ENCODE measurements around the gene RXYLT1.

- TF ChIP-seq CTCF (IDR thresholded peaks at IDR 0.05; ENCODE audit: low read depth, low read length, poor library complexity, severe bottlenecking) (no peak), EZH2phosphoT487 (IDR thresholded peaks at IDR 0.05; ENCODE audit: borderline replicate concordance, low read length) (no peak)
Measured at GRCh38 chr12:63752841-63753240, 26.9 kb upstream of the RXYLT1 start.

Measured in DOHH2 (cell line).